T1000 (cell line): ENCODE data around the gene MEIOSIN.
"Not testable (repeated sequence)": the region's sequence is repeated elsewhere in the genome, so short reads cannot be mapped to it uniquely, and the experiment has no call there.

ENCODE experiments used
- DNase-seq: peaks from one replicate; lab custom pipeline; 2025; ENCODE audit warnings: mixed read lengths; lab: John Stamatoyannopoulos, UW

Gene MEIOSIN

DNA sequence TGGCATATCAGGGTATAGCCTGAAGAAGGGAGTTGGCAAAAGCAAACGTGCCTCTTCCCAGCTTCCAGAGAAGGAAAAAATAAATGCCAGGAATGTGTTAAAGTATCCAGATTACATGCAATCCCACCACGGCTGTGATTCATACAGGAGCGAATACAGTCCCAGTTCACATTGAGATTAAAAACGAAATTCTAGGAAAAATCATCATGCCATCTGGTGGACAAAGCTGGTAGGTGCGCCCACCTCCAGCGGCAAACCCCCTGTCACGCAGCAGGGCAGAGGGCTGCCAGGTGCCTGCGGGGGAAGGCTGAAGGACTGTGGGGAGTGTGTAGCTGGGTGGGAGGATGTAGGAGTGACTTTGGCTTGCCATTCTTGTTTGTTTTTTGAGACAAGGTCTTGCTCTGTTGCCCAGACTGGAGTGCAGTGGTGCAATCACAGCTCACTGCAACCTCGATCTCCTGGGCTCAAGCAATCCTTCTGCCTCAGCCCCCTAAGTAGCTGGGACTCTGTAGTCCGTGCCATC, 65.8 kb downstream of the MEIOSIN start:
- peak; percentile 75 for DNase-seq

DNA sequence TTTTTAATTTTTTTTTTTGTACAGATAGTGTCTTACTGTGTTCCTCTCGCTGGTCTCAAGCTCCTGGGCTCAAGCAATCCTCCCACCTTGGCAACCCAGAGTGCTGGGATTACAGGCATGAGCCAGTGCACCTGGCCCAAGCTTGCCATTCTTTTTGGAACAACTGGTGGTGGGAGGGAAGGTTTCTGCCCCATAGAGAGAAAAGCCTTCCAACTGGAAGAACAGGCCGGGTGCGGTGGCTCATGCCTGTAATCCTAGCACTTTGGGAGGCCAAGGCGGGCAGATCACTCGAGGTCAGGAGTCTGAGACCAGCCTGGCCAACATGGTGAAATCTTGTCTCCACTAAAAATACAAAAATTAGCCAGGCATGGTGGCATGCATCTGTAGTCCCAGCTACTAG, 66.3 kb downstream of the MEIOSIN start:
- DNase-seq = not testable (repeated sequence)

DNA sequence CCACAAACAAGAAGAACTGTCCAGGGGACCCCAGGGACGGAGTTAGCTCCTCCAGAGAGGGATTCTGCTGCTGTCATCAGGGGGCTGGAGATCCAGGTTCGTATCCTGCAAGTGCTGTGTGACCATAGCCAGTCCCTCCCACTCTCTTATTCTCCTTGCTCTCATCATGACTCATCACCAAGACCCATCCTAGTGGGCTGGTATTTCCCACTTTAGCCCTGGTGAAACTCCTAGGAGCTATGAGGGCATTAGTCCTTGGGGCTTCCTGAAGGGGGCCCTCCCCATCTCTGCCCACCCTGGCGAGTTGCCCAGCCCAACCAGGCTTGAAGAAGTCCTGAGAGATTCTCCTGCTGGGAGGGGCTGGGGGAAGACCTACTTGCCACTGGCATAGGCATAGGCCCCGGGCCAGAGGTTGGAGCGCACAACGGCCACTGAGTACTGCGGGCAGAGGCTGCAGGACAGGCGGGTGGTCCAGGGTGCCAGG, 66.9 kb downstream of the MEIOSIN start:
- DNase-seq = no peak

DNA sequence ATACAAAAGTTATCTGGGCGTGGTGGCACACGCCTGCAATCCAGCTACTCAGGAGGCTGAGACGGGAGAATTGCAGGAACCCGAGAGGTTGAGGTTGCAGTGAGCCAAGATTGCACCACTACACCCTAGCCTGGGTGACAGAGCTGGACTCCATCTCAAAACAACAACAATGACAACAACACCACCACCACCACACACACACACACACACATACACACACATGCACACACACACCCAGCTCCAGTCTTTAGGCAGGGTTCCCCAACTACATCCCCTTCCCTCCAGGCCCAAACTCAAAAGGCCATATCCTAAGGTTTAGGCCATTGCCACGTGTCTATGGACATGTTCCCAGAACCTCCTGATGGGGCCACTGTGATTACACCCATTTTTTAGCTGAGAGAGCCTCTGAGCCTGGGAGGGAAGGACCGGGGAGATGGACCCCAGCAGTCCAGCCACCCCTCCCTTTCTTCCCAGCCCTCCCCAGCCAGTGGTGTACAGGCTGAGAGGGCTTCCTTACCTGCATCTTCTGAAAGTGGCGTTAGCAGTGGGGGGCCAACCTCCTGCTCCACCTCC, 68.5 kb downstream of the MEIOSIN start:
- DNase-seq = no peak

DNA sequence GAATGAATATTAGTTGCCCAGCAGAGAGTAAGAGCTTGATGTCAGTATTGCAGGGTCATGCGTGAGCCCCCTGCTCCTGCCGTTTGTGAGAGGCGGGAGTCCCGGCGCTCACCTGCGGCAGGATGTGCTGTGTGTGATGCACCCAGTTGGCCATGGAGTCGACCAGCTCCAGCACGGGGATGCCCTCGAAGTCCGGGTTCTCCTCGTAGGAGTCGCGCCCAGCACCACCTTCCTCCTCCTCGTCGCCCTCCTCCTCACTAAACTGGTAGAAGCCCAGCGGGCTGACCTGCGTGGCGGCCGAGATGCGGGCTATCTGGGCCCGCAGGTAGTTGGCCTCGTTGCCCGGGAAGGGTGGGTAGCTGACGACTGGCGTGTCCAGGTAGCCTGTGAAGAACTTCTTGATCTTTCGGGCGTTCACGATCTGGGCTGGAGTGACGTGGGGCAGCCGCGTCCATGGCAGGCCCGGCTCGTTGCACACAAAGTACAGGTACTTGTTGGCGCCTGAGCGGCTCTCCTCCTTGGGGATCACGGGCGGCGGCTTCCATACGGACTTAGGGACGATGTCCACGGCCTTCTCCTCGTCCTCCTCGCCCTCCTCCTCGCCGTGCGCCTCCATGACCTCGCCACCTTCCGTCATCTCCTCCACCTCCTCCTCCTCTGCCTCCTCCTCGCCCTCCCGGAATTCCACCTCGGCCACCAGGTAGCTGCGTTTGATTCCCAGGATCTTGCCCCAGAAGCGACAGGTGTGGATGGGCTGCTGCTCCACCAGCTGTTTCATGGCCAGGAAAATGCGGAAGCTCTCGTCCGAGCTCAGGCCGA, 71.1 kb downstream of the MEIOSIN start:
- DNase-seq = no peak

DNA sequence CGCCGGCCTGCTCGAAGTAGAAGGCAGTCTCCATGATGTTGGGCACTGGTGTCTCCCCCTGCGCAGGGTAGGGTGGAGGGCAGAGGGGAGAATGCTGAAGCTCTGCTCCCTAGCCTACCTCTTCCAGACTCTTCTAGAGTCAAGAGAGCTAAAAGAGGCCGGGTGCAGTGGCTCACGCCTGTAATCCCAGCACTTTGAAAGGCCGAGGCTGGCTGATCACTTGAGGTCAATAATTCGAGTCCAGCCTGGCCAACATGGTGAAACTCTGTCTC, 71.7 kb downstream of the MEIOSIN start:
- no peak for DNase-seq

DNA sequence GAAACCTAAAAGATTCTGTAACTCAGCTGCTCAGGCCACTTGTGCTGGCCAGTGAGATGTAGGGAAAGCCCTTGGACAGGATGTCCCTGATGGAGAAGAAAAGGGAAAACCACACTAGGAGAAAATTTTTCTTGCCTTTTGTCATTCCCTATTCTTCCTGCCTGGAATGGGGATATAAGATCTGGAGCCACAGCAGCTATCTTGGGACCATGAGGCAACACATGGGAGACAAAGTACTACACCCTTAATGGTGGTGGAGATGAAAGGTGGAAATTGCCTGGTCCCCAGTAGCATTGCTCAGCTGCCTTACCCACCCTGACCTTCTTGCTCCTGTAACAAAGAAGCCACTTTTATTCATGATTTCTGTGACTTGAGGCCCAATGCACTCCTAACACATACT, 72.5 kb downstream of the MEIOSIN start:
- no peak for DNase-seq

DNA sequence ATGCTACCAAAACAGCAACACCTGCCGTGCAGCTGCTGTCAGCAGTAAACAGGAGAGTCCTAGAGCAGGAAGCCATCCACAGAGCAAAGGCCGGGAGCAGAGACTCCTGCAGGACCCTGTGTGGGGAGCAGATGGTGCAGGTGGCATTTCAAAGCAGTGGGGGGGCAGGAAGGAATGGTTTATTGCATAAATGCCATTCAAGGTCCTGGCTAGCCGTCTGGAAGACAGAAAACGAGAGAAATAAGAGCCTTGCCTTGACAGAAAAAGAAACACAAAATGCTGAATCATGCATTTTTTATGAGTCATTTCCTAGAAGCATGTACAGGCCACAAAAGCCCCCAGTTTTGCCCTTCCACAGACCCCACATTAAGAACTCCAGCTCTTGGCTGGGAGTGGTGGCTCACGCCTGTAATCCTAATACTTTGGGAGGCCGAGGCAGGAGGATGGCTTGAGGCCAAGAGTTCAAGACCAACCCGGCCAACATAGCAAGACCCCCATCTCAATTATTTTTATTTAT, 76.5 kb downstream of the MEIOSIN start:
- no peak for DNase-seq

DNA sequence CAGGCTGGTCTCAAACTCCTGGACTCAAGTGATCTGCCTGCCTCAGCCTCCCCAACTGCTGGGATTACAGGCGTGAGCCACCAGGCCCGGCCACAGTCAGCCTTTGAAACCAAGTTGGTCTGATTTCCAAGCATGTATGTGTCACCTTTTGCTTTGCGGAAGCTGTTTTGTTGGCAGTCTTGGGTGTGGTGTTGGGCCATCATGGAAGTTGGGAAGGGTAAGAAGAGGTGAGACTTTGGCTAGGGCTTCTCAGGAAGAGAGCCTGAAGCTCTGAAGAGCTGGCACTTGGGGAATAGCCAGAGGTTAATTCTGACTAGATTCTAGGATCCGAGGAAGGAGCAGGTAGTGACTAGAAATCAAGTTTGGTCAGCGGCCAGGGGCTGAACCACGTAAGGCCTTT, 79.1 kb downstream of the MEIOSIN start:
- no peak for DNase-seq
